Stimulated activated CD8-positive, alpha-beta memory T cell treated with anti-CD3 and anti-CD28 coated beads, Interleukin-2, amount 100 ng/mL, for 1 hour (primary cell): ENCODE measurements around the gene SRP9.
A peak's percentile ranks its signal among the peaks of the same experiment; 100 is the strongest.
"Not testable (repeated sequence)": the region's sequence is repeated elsewhere in the genome, so short reads cannot be mapped to it uniquely, and the experiment has no call there.

Experiments used
- DNase-seq, 2 donors: peaks; one replicate each; pipeline ENCODE4 v3.0.0-alpha.2; 2020; ENCODE audit warnings: low read depth in 2 of 2

SRP9 gene

DNA sequence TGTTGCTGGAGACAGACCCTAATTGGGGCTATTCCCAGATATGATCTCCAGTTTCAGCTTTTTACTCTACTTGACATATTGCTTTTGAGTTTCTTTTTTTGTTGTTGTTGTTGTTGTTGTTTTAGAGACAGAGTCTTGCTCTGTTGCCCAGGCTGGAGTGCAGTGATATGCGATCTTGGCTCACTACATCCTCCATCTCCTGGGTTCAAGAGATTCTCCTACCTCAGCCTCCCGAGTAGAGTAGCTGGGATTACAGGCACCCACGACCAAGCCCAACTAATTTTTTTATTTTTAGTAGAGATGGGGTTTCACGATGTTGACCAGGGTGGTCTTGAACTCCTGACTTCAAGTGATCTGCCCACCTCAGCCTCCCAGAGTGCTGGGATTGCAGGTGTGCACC lies 1.3 kb upstream of the SRP9 start:
- DNase-seq: no peak

- no peak for DNase-seq
Measured at GRCh38 chr1:225777058-225777582, 506 bp upstream of the SRP9 start.

DNA sequence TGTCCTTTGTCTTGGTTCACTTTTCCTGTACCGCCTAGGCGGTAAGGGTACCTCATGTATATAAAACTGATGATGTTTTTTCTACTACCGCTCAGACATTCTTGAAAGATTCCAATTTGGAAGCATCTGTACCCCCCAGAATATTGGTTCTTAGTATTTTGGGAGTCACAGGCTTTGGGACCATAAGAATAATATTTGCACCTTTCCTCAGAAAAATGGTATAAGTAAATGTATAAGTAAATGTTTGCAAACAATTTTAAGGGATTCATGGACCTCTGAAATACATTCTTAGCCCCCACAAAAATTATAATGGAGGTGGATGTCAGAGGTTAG lies 677 bp downstream of the SRP9 start:
- no peak for DNase-seq

GRCh38 chr1:225779165-225779564 lies 1.5 kb downstream of the SRP9 start:
- not testable (repeated sequence) for DNase-seq

- no peak for DNase-seq
Measured at GRCh38 chr1:225780134-225780533, 2.5 kb downstream of the SRP9 start.

GRCh38 chr1:225780630-225781029 lies 3.0 kb downstream of the SRP9 start:
- DNase-seq: no peak

- not testable (repeated sequence) for DNase-seq
Measured at GRCh38 chr1:225789142-225789541, 11.5 kb downstream of the SRP9 start.

GRCh38 chr1:225794954-225795353 lies 17.3 kb downstream of the SRP9 start:
- no peak for DNase-seq

- DNase-seq: not testable (repeated sequence)
Measured at GRCh38 chr1:225796097-225796496, 18.5 kb downstream of the SRP9 start.

DNA sequence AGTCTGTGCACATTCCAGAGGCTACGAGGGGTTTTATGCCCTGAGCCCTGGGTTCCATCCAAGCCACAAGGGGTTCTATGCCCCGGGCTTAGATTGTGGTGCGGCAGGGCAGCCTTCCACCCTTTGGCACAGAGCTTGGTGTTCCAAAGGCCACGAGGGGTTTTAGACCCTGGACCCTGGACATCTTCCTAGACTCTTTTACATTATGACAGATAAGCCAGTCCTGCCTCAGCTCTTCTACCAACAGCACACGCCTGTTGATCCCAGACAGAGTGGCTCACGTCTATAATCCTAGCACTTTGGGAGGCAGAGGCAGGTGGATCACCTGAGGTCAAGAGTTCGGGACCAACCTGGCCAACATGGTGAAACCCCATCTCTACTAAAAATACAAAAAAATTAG lies 23.5 kb downstream of the SRP9 start:
- not testable (repeated sequence) for DNase-seq

DNA sequence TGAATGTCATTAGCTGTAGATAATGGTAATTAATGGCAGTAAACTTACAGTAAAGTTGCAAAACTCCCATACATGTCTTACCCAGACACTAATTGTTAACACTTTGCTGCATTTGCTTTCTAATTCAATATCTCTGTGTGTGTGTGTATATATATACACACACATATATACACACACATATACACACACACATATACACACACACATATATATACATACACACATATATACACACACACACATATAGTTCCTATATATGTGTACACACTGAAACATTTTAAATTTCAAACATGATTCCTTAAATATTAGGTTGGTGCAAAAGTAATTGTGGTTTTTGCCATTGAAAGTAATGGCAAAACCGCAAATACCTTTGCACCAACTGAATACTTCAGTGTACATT lies 28.6 kb downstream of the SRP9 start:
- DNase-seq: no peak

DNA sequence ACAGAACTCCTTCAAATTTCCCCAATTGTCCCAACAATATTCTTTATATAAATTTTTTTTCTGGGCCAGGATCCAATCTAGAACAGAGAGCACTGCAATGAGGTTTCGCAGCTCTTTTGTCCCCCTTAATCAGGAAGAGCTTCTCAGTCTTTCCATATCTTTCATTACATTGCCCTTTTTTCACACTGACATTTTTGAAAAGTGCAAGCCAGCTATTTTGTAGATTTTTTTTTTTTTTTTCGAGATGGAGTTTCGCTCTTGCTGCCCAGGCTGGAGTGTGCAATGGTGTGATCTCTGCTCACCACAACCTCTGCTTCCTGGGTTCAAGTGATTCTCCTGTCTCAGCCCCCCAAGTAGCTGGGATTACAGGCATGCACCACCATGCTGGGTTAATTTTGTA lies 29.1 kb downstream of the SRP9 start:
- not testable (repeated sequence) for DNase-seq

GRCh38 chr1:225808136-225808535 lies 30.5 kb downstream of the SRP9 start:
- DNase-seq: no peak

- DNase-seq: peak; percentile 15 to 19
Measured at GRCh38 chr1:225809842-225810578, 32.4 kb downstream of the SRP9 start, which contains the start of gene EPHX1. Gene EPHX1, plus strand, starts transcription at chr1:225810124. Its CDS starts 18,606 bp downstream, at chr1:225828730.

DNA sequence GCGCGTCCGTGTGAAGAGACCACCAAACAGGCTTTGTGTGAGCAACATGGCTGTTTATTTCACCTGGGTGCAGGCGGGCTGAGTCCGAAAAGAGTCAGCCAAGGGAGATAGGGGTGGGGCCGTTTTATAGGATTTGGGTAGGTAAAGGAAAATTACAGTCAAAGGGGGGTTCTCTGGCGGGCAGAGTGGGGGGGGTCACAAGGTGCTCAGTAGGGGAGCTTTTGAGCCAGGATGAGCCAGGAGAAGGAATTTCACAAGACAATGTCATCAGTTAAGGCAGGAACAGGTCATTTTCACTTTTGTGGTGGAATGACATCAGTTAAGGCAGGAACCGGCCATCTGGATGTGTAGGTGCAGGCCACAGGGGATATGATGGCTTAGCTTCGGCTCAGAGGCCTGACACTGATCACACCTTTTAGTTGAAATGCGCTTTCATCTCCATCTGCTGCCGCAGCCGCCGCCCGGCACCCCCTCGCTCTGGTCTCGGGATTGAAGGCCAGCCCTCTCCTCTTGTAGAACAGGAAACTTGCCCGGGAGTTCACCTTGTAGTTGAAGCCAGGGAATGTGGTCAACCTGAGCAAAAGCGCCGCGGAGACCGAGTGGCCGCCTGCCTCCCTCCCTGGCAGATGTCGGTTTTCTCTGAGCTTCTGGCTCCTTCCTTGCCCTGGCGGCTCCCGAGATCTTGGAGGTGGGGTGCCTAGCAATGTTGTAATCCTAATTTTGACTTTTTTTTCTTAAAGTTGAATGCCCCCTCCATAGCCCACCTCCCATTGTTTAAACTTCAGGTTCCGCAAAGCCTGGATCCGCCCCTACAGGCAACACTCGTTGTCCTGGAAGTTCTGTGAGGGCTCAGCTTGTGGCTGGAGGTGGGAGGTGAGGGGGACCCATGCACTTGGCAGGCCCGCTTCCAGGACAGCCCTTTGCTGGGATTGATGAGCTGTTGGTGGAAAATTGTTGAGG lies 33.2 kb downstream of the SRP9 start:
- not testable (repeated sequence) for DNase-seq

- no peak for DNase-seq
Measured at GRCh38 chr1:225811622-225812487, 34.2 kb downstream of the SRP9 start.

- no peak for DNase-seq
Measured at GRCh38 chr1:225812488-225813213, 35.0 kb downstream of the SRP9 start.

- no peak for DNase-seq
Measured at GRCh38 chr1:225813214-225813964, 35.8 kb downstream of the SRP9 start.

- no peak for DNase-seq
Measured at GRCh38 chr1:225814381-225814780, 36.8 kb downstream of the SRP9 start.

DNA sequence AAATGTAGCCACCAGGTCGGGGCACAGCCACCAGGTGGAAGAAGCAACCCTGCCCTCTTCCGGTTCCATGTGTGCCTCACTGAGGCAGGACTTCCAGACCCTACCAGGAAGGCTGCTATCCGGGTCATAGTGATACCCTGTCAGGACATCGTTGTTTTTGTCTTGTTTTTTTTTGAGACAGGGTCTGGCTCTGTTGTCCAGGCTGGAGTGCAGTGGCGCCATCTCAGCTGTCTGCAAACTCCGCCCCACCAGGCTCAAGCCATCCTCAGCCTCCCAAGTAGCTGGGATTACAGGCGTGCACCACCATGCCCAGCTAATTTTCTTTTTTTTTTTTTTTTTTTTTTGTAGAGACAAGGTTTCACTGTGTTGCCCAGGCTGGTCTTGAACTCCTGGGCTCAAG lies 37.5 kb downstream of the SRP9 start:
- DNase-seq: not testable (repeated sequence)
